ENCODE data around the gene FLT3. TPM values are rescaled to one million over a fixed set of nuclear protein-coding genes. Genes with fewer than 3 reads are reported as not detected.

The FLT3 gene
- total RNA-seq, 1 donor = not detected

DNA sequence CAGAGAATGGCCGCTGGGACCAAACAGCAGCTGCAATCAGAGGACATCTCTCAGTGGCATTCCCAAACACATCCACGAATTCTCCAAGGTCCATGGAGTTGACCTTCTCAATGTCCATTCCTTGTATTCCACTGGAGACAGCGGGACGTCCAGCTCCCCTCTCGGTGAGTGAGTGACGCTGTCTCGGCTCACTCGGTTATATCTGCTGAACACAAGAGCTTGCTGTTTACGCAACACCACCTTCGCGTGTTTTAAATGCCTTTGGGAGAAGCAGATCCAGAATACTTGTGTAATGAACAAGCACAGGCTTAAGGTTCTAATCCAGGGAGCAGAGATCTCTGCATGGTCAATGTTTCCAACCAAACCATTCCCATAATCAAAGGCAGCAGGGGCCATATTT, 111.9 kb downstream of the FLT3 start, which contains the start of gene URAD:
URAD (minus strand) TSS at position 174 of the 400 bp plus-strand sequence; CDS start at position 118, 56 bp downstream.
- no peak for DNase-seq (ENCODE audit: low read depth)
- TF ChIP-seq CTCF (IDR thresholded peaks at IDR 0.05; ENCODE audit: insufficient read depth, low read depth, low read length) = no peak
- no peak within 1 kb of the TSS for H3K4me3 ChIP-seq (ENCODE audit: low read depth, low read length)

DNA sequence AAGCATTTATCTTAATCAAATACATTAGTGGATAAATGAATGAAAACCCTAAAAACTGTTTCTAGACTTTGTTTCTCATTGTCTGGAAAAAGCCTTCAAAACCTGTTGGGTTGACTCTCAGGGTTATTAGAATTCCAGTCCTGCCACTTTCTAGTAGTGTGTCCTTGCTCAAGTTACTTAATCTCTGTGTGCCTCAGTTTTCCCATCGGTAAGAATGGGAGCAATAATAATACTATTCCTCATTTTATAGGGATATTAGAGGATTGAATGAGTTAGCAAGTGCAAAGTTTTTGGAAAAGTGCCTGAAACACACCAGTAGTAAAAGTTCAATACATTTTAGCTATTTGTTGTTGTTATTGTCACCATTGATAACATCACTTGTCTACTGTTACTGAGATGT, 114.8 kb downstream of the FLT3 start:
- TF ChIP-seq CTCF (IDR thresholded peaks at IDR 0.05; ENCODE audit: insufficient read depth, low read depth, low read length) = no peak
- DNase-seq (ENCODE audit: low read depth) = no peak
- no peak overlapping the region for H3K4me3 ChIP-seq (ENCODE audit: low read depth, low read length)

- H3K4me3 ChIP-seq (ENCODE audit: low read depth, low read length) = no peak overlapping the region
- DNase-seq (ENCODE audit: low read depth) = no peak
- no peak for TF ChIP-seq CTCF (IDR thresholded peaks at IDR 0.05; ENCODE audit: insufficient read depth, low read depth, low read length)
Observed at GRCh38 chr13:27982361-27982760, 118.0 kb downstream of the FLT3 start.

DNA sequence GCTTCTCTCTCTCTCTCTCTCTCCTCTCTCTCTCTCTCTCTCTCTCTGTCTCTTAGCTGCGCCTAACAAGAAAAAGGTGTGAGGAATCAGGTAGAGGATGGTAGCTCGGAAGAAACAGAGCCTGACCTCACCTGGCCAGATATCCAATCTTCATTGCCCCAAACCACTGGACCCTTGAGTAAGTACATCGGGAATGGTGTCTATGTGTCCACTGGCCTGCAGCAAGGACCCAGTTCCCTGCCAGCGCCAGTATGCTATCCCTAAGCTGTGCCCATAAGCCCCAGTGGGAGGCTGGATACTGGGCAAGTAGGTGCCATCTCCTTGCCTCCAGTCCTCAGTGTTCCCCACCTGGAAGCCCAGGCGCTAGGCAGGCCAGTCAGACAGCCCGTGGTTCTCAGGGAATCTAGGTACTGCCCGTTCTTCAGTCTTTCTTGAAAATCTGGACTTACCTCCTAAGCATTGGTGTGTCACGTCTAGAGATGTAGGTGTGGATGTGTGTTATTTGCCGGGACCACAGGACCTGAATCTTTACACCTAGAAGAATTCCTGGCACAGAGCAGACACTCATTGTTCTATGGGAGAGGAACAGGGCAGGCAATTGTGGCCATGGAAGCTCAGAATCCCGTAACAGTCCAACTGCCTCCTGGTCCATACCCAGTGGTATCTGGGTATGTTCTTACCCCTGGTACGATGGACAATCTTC, 119.2 kb downstream of the FLT3 start:
- DNase-seq (ENCODE audit: low read depth) = no peak
- H3K4me3 ChIP-seq (ENCODE audit: low read depth, low read length) = no peak overlapping the region
- TF ChIP-seq CTCF (IDR thresholded peaks at IDR 0.05; ENCODE audit: insufficient read depth, low read depth, low read length) = no peak

GRCh38 chr13:27980280-27980998, 119.9 kb downstream of the FLT3 start:
- DNase-seq (ENCODE audit: low read depth) = no peak
- no peak for TF ChIP-seq CTCF (IDR thresholded peaks at IDR 0.05; ENCODE audit: insufficient read depth, low read depth, low read length)
- no peak overlapping the region for H3K4me3 ChIP-seq (ENCODE audit: low read depth, low read length)

DNA sequence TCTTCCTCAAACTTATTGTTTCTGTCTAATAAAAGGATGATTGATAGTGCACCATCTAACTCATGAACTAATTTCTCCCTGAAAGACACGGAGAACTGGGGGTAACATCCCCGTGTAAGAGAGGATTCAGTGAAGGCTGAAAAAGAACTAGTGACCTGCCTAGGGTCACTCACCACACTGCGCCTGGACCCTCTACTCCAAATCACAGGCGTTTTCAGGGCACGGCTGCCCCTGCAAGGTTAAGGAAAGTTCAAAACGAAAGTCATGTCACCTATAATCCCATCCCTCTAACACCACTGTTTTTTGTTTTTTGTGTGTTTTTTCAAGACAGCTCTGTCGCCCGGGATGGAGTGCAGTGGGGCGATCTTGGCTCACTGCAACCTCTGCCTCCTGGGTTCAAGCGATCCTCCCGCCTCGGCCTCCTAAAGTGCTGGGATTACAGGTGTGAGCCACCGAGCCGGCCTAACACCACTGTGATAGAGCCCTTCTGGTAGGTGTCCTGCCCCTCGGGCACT, 120.6 kb downstream of the FLT3 start:
- no peak overlapping the region for H3K4me3 ChIP-seq (ENCODE audit: low read depth, low read length)
- TF ChIP-seq CTCF (IDR thresholded peaks at IDR 0.05; ENCODE audit: insufficient read depth, low read depth, low read length) = no peak
- DNase-seq (ENCODE audit: low read depth) = no peak

Data from fibroblast of villous mesenchyme (primary cell).